IMR-90 (cell line): Measurements from ENCODE around the gene MAPRE2. TPM values are rescaled to one million over a fixed set of nuclear protein-coding genes. Genes with fewer than 3 reads are reported as not detected.

Experiments used
- ATAC-seq: fragments of 200-7000 bp; cut with Tn5 transposase; 2 replicates; pipeline ENCODE4 v1.9.1; 2020; ENCODE audit warnings: low read depth, mild to moderate bottlenecking, moderate library complexity
- BruUV-seq: library from RNA; stranded (reverse); fragments of 400-500 nt; replicated peaks from 2 replicates; lab custom pipeline; 2021; lab: Mats Ljungman, UMichigan
- CTCF ChIA-PET: fragments of 300-600 bp; formaldehyde crosslinking; extraction: SDS; loops from one replicate; lab custom pipeline; 2021; ENCODE audit warnings: antibody characterized with exemption; lab: Yijun Ruan, JAX
- POLR2A ChIA-PET: fragments of 300-600 bp; sonication (Branson Sonifier 250); formaldehyde crosslinking; loops from one replicate; lab custom pipeline; 2022; ENCODE audit warnings: antibody characterized with exemption; ENCODE audit not compliant: unreplicated experiment; lab: Charles Lee
- DNase-seq: peaks from one replicate; pipeline ENCODE4 v3.0.0; 2013
- H2AFZ ChIP-seq: replicated peaks from 2 replicates; pipeline ENCODE3; 2013; ENCODE audit warnings: low read length, mild to moderate bottlenecking; ENCODE audit not compliant: poor library complexity
- H2AK5ac ChIP-seq: 2 replicates; pipeline ENCODE4 v1.6.1; 2013; ENCODE audit warnings: low read depth, low read length, inconsistent platforms
- H2AK9ac ChIP-seq: replicated peaks from 2 replicates; pipeline ENCODE3; 2013; ENCODE audit warnings: mild to moderate bottlenecking, low read depth, low read length, moderate library complexity; ENCODE audit not compliant: poor library complexity
- H2BK120ac ChIP-seq: 2 replicates; pipeline ENCODE4 v1.6.1; 2013; ENCODE audit warnings: low read depth, low read length, inconsistent platforms
- H2BK15ac ChIP-seq: 3 replicates; pipeline ENCODE4 v1.6.1; 2013; ENCODE audit warnings: low read depth, low read length, inconsistent platforms
- H2BK20ac ChIP-seq: 2 replicates; pipeline ENCODE4 v1.6.1; 2013; ENCODE audit warnings: low read depth, mild to moderate bottlenecking, inconsistent platforms, low read length, moderate library complexity
- H2BK5ac ChIP-seq: 2 replicates; pipeline ENCODE4 v1.6.1; 2013; ENCODE audit warnings: mild to moderate bottlenecking, low read depth, low read length, inconsistent platforms; ENCODE audit not compliant: poor library complexity, severe bottlenecking
- H3K14ac ChIP-seq: replicated peaks from 2 replicates; pipeline ENCODE4 v1.6.1; 2013; ENCODE audit warnings: low read depth, low read length, inconsistent platforms
- H3K18ac ChIP-seq: 2 replicates; pipeline ENCODE4 v1.6.1; 2013; ENCODE audit warnings: low read depth, low read length, control low read depth
- H3K23ac ChIP-seq: 2 replicates; pipeline ENCODE4 v1.6.1; 2013; ENCODE audit warnings: low read depth, low read length, inconsistent platforms
- H3K27ac ChIP-seq: 2 replicates; pipeline ENCODE4 v1.5.1; 2013; ENCODE audit warnings: mild to moderate bottlenecking, control low read depth, low read length; ENCODE audit not compliant: insufficient read depth
- H3K27me3 ChIP-seq: 2 replicates; pipeline ENCODE4 v1.6.1; 2013; ENCODE audit warnings: low read length; ENCODE audit not compliant: control insufficient read depth, insufficient read depth
- H3K36me3 ChIP-seq: 2 replicates; pipeline ENCODE4 v1.6.1; 2013; ENCODE audit warnings: low read length, mixed read lengths; ENCODE audit not compliant: control insufficient read depth, insufficient read depth
- H3K4ac ChIP-seq: 2 replicates; pipeline ENCODE4 v1.6.1; 2013; ENCODE audit warnings: low read depth, low read length, inconsistent platforms
- H3K4me1 ChIP-seq: 2 replicates; pipeline ENCODE4 v1.6.1; 2013; ENCODE audit warnings: low read length, mixed read lengths; ENCODE audit not compliant: control insufficient read depth, insufficient read depth
- H3K4me2 ChIP-seq: 2 replicates; pipeline ENCODE4 v1.6.1; 2013; ENCODE audit warnings: low read depth, mild to moderate bottlenecking, control low read depth, low read length, moderate library complexity
- H3K4me3 ChIP-seq: 2 replicates; pipeline ENCODE4 v1.5.1; 2013; ENCODE audit warnings: low read depth, mild to moderate bottlenecking, control low read depth, low read length, moderate library complexity; ENCODE audit not compliant: insufficient read depth
- H3K56ac ChIP-seq: 2 replicates; pipeline ENCODE4 v1.6.1; 2013; ENCODE audit warnings: low read length, inconsistent platforms; ENCODE audit not compliant: insufficient read depth; ENCODE audit errors: extremely low read depth
- H3K79me1 ChIP-seq, 2 experiments: 2 replicates each; pipeline ENCODE4 v1.6.1; 2013; ENCODE audit warnings: low read length in 2 of 2, inconsistent platforms in 1 of 2, low read depth in 1 of 2
- H3K9ac ChIP-seq: 2 replicates; pipeline ENCODE4 v1.6.1; 2013; ENCODE audit warnings: low read depth, low read length, control low read depth
- H3K9me1 ChIP-seq: 2 replicates; pipeline ENCODE4 v1.6.1; 2013; ENCODE audit warnings: low read length, inconsistent platforms; ENCODE audit not compliant: insufficient read depth
- H3K9me3 ChIP-seq: 2 replicates; pipeline ENCODE4 v1.6.1; 2013; ENCODE audit warnings: low read length; ENCODE audit not compliant: control insufficient read depth, insufficient read depth
- H4K20me1 ChIP-seq: 2 replicates; pipeline ENCODE4 v1.6.1; 2013; ENCODE audit warnings: low read length, inconsistent platforms; ENCODE audit not compliant: insufficient read depth
- H4K5ac ChIP-seq: 2 replicates; pipeline ENCODE4 v1.6.1; 2013; ENCODE audit warnings: mild to moderate bottlenecking, low read depth, low read length, control low read depth
- H4K8ac ChIP-seq, 2 experiments: 2 replicates each; pipeline ENCODE4 v1.6.1; 2013; ENCODE audit warnings: low read depth in 2 of 2, low read length in 2 of 2, control low read depth in 1 of 2, inconsistent platforms in 1 of 2
- H4K91ac ChIP-seq: 2 replicates; pipeline ENCODE4 v1.6.1; 2013; ENCODE audit warnings: low read depth, low read length, inconsistent platforms; ENCODE audit not compliant: insufficient read depth
- CHD1 ChIP-seq: IDR thresholded peaks from 2 replicates; pipeline ENCODE4 v1.6.1; 2012; ENCODE audit warnings: low read depth, low read length, improper control_type of control experiment
- CTCF ChIP-seq: conservative IDR thresholded peaks from 2 replicates; pipeline ENCODE4 v1.5.1; 2012; ENCODE audit warnings: mild to moderate bottlenecking, low read depth, low read length, improper control_type of control experiment
- ELK1 ChIP-seq: fragments of 150-350 bp; IDR thresholded peaks from 2 replicates; pipeline ENCODE4 v1.6.1; 2016; ENCODE audit warnings: low read depth, mild to moderate bottlenecking, low read length, moderate library complexity, borderline replicate concordance
- FOS ChIP-seq: fragments of 150-350 bp; IDR thresholded peaks from 2 replicates; pipeline ENCODE4 v1.6.1; 2016; ENCODE audit warnings: low read depth, low read length
- MAFK ChIP-seq: IDR thresholded peaks from 2 replicates; pipeline ENCODE4 v1.6.1; 2012; ENCODE audit warnings: low read depth, low read length, improper control_type of control experiment
- MXI1 ChIP-seq: IDR thresholded peaks from 2 replicates; pipeline ENCODE4 v1.6.1; 2012; ENCODE audit warnings: low read depth, mild to moderate bottlenecking, low read length, moderate library complexity, borderline replicate concordance
- NFE2L2 ChIP-seq: fragments of 150-350 bp; IDR thresholded peaks from 2 replicates; pipeline ENCODE4 v1.6.1; 2016; ENCODE audit warnings: low read depth, mild to moderate bottlenecking, low read length
- RCOR1 ChIP-seq: IDR thresholded peaks from 2 replicates; pipeline ENCODE4 v1.6.1; 2012; ENCODE audit warnings: mild to moderate bottlenecking, low read length, improper control_type of control experiment; ENCODE audit not compliant: insufficient replicate concordance
- RFX5 ChIP-seq: IDR thresholded peaks from 2 replicates; pipeline ENCODE4 v1.8.0; 2012; ENCODE audit warnings: low read depth, mild to moderate bottlenecking, low read length, moderate library complexity
- SMC3 ChIP-seq: fragments of 150-350 bp; IDR thresholded peaks from 2 replicates; pipeline ENCODE4 v1.6.1; 2016; ENCODE audit warnings: low read depth, mild to moderate bottlenecking, antibody characterized with exemption, low read length, moderate library complexity
- USF2 ChIP-seq: fragments of 150-350 bp; IDR thresholded peaks from 2 replicates; pipeline ENCODE4 v1.6.1; 2017; ENCODE audit warnings: mild to moderate bottlenecking, antibody characterized with exemption, low read length, low read depth
- WGBS, 2 experiments: methylation state at CpG; one replicate each; pipeline versions ENCODE4 v1.1.5 to v1.1.7; 2013; ENCODE audit warnings: missing lambda C conversion rate in 2 of 2; ENCODE audit not compliant: insufficient read length in 1 of 2; ENCODE audit errors: extremely low coverage in 2 of 2; 5-methylcytosine and 5-hydroxymethylcytosine counted together
- dilution Hi-C: fragments of 300-500 bp; cut with HindIII; formaldehyde crosslinking; loops from one replicate; pipeline ENCODE4 v1.14.3; 2018; ENCODE audit warnings: low sequenced_read_pairs; ENCODE audit not compliant: unreplicated experiment
- in situ Hi-C: fragments of 300-500 bp; cut with MboI; formaldehyde crosslinking; loops from 3 replicates; pipeline ENCODE4 v1.14.3; 2019; ENCODE audit warnings: low sequenced_read_pairs, inconsistent platforms, mixed read lengths
- intact Hi-C: fragments of 100-400 bp; cut with micrococcal nuclease; formaldehyde crosslinking; loops from 2 replicates; pipeline ENCODE4 v1.10.0; 2022
- polyA plus RNA-seq, 3 experiments: library from polyadenylated mRNA; depleted of rRNA; stranded (reverse); fragments of >200 nt; gene quantifications; 2 replicates each; pipeline ENCODE4 v1.2.3, GENCODE V29; 2012; ENCODE audit warnings: low replicate concordance in 1 of 3
- total RNA-seq: library from RNA; depleted of rRNA; stranded (reverse); fragments of >200 nt; gene quantifications from 2 replicates; pipeline ENCODE4 v1.2.3, GENCODE V29; 2012

MAPRE2 gene
- total and polyA plus RNA-seq, 2 of the 4 experiments (the other 2 are of a cell fraction) = 19.6 to 23.8 TPM

- no peak overlapping the region for H3K56ac ChIP-seq
- no peak overlapping the region for H2AK9ac ChIP-seq
- H2AFZ ChIP-seq = no peak overlapping the region
- H3K9ac ChIP-seq = no peak overlapping the region
- ChIA-PET POLR2A (no interaction called here), CTCF (interaction anchor here (0.9 to 2.0 kb wide), 3 partner anchors 32 to 138 kb away, joined by 3 to 9 read pairs (median 4); no protein-coding TSS in a partner anchor)
- H3K79me1 ChIP-seq = 0 out of 4 replicates have a peak, but pooled peaks cover 0 to 3% of the 10 kb centered on the region in 2 experiments
- H2BK15ac ChIP-seq = no peak overlapping the region
- no peak overlapping the region for H2BK120ac ChIP-seq
- peaks cover 10% of the 10 kb centered on the region for H3K4me1 ChIP-seq
- no peak overlapping the region for H3K14ac ChIP-seq
- H3K36me3 ChIP-seq = no peaks in the 10 kb centered on the region
- dilution Hi-C loops (no loop called here), intact Hi-C loops (loop anchor here (5.0 kb wide), 1 partner anchor 116 kb away; no protein-coding TSS in a partner anchor), in situ Hi-C loops (no loop called here)
- no peak for ATAC-seq
- no peaks in the 10 kb centered on the region for H4K20me1 ChIP-seq
- no peak overlapping the region for H2BK20ac ChIP-seq
- H3K27ac ChIP-seq = no peak overlapping the region
- H3K9me1 ChIP-seq = no peaks in the 10 kb centered on the region
- H3K27me3 ChIP-seq = no peaks in the 10 kb centered on the region
- no peak for TF ChIP-seq CTCF
- no peak for TF ChIP-seq FOS
- no peak for TF ChIP-seq SMC3
- no peak for TF ChIP-seq MXI1
- no peak for TF ChIP-seq MAFK
- TF ChIP-seq CHD1 = no peak
- TF ChIP-seq RCOR1 = no peak
- TF ChIP-seq RFX5 = no peak
- TF ChIP-seq USF2 = no peak
- no peak for TF ChIP-seq NFE2L2
- no peak for TF ChIP-seq ELK1
- H4K5ac ChIP-seq = no peak overlapping the region
- no peak for DNase-seq
- H2BK5ac ChIP-seq = no peak overlapping the region
- no peak overlapping the region for H3K18ac ChIP-seq
- no TSS peak for BruUV-seq
- H3K4me2 ChIP-seq = no peak overlapping the region
- no peak overlapping the region for H4K91ac ChIP-seq
- H2AK5ac ChIP-seq = no peak overlapping the region
- no CpG with 5 or more reads among the region's 5 CpGs for WGBS, 2 experiments
- no peak overlapping the region for H3K23ac ChIP-seq
- no peaks in the 10 kb centered on the region for H3K9me3 ChIP-seq
- no peak overlapping the region for H3K4me3 ChIP-seq
- 0 out of 2 replicates have a peak overlapping the region, but pooled peaks have one; percentile 7 for H3K4ac ChIP-seq
- H4K8ac ChIP-seq = no peak overlapping the region
Measured at GRCh38 chr18:35026407-35027061, 14.7 kb upstream of the MAPRE2 start.
